ENCODE results near the gene GRID1.

GRID1 gene

DNA sequence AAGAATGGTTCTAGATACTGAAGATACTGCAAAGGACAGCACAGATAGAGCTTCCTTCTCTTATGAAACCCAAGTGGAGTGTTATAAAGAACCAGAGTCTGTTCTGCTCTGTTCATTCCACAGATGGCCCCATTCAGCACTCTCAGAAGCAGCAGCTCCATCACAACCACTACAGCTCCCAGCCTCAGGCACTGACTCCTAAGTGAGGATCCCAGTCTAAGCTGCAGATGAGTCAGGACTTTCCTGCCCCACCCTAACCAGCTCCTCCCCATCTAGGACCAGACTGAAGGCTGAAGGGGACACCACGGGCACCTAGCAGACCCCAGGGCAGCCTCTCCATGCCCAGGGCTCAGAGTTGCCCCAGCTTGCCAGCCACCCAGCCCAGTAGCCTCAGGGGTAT lies 379.8 kb downstream of the GRID1 start:
- TF ChIP-seq, protein P1, sequence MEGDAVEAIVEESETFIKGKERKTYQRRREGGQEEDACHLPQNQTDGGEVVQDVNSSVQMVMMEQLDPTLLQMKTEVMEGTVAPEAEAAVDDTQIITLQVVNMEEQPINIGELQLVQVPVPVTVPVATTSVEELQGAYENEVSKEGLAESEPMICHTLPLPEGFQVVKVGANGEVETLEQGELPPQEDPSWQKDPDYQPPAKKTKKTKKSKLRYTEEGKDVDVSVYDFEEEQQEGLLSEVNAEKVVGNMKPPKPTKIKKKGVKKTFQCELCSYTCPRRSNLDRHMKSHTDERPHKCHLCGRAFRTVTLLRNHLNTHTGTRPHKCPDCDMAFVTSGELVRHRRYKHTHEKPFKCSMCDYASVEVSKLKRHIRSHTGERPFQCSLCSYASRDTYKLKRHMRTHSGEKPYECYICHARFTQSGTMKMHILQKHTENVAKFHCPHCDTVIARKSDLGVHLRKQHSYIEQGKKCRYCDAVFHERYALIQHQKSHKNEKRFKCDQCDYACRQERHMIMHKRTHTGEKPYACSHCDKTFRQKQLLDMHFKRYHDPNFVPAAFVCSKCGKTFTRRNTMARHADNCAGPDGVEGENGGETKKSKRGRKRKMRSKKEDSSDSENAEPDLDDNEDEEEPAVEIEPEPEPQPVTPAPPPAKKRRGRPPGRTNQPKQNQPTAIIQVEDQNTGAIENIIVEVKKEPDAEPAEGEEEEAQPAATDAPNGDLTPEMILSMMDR (IDR thresholded peaks at IDR 0.05; ENCODE audit: unreplicated experiment in 3 of 3): no peak
- H3K9me3 Mint-ChIP-seq: no peaks in the 10 kb centered on the region
- no peaks in the 10 kb centered on the region for H3K4me1 Mint-ChIP-seq
- H3K4me3 Mint-ChIP-seq: no peak overlapping the region
- no peak overlapping the region for H3K27ac Mint-ChIP-seq
- peaks cover 2% of the 10 kb centered on the region for H3K27me3 Mint-ChIP-seq (ENCODE audit: low read depth)
- H3K36me3 Mint-ChIP-seq (ENCODE audit: low read depth): no peaks in the 10 kb centered on the region

DNA sequence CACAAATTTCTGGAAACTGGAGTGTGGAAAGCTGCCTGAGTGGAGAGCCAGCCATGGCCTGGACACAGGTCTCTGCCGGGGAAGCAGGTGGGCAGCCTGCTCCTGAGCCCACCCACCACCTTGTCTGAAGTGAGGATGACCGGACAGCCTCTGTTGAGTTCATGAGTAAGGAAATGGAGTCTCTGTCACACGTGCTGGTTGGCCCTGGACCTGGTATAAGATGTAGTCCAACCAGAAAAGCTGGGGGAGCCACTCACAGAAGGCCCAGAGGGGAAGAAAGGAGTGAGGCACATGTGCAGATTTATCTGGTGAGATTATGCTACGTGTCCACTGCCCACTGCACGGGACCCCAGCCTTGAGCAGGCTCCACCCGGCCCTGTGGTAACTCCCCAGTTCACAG lies 383.5 kb downstream of the GRID1 start:
- Mint-ChIP-seq H3K9me3 (no peaks in the 10 kb centered on the region), H3K4me1 (no peaks in the 10 kb centered on the region), H3K27me3 (ENCODE audit: low read depth) (peaks cover 9% of the 10 kb centered on the region), H3K36me3 (ENCODE audit: low read depth) (no peaks in the 10 kb centered on the region), H3K4me3 (no peak overlapping the region), H3K27ac (no peak overlapping the region)
- TF ChIP-seq, protein P1 (IDR thresholded peaks at IDR 0.05; ENCODE audit: unreplicated experiment in 3 of 3): no peak

DNA sequence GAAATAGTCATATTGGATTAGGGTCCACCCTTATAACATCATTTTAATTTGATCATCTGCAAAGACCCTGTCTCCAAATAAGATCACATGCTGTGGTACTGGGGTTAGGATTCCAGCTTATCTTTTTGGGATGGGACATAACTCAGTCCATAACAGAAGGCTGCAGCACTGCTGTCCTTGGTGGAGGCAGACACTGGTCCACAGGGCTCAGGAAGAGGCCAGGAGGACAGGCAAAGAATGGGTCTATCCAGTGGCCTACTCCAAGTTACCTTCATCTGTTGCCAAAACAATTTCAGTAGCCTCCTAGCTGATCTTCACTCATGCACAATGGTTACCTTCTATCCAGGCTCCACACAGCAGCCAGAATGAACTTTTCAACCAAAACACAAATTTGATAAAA lies 387.0 kb downstream of the GRID1 start:
- Mint-ChIP-seq H3K27me3 (ENCODE audit: low read depth) (peaks cover 9% of the 10 kb centered on the region), H3K9me3 (no peaks in the 10 kb centered on the region), H3K4me1 (no peaks in the 10 kb centered on the region), H3K36me3 (ENCODE audit: low read depth) (no peaks in the 10 kb centered on the region), H3K4me3 (no peak overlapping the region), H3K27ac (no peak overlapping the region)
- TF ChIP-seq, protein P1 (IDR thresholded peaks at IDR 0.05; ENCODE audit: unreplicated experiment in 3 of 3): no peak

DNA sequence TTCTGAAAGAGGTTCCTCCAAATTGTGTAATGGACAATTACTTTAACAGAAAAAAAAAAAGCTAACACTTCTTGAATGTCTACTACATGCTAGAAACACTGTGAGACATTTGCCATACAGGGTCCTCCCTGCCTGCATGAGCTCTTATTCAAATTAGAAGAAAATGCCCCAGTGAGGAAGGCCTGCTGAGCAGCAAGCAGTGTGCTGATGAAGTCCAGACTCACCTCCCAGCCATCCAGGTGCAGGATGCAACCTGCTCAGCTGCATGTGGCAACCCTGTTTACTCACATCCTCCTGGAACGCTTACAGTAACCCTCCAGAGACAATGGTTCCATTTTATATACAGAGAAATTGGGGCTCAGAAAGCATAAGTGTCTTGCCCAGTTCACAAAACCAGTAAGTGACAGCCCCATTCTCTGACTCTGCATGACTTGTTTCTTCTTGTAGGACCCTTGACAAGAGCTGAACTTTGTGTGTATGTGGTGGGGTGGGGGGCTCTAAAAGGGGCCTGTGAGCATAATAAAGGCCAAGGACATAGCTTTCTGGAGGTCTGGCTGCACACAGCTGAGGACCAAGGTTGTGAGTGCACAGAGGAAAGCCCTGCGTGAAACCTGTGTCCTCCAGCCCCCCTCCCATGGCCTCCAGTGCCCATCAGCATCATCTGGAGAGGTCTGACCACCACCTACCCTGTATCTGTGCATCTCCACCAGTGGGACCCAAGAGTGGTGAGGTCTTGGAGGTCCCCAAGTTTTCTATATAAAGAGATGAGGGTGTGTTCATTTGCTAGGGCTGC lies 387.8 kb downstream of the GRID1 start:
- Mint-ChIP-seq H3K4me3 (no peak overlapping the region), H3K9me3 (no peaks in the 10 kb centered on the region), H3K36me3 (ENCODE audit: low read depth) (no peaks in the 10 kb centered on the region), H3K27ac (no peak overlapping the region), H3K4me1 (no peaks in the 10 kb centered on the region), H3K27me3 (ENCODE audit: low read depth) (peaks cover 9% of the 10 kb centered on the region)
- TF ChIP-seq, protein P1 (IDR thresholded peaks at IDR 0.05; ENCODE audit: unreplicated experiment in 3 of 3): no peak

DNA sequence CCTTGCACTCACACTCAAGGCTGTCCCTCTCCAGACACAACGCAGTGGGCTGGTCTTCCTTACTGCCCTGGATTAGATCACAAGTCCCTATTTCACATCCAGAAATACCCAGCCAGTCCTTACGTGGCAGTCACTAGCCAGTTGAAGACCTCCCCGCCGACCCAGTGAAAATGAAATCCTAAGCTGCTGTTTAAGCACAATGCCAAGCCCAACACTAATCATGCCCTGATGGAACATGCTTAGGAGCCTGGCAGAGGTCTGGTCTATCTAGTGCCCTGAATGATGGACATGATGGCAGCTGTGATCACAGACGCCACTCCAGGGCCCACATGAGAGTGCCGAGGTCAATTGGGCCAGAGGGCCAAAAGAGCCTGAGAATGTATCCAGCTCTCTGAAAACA lies 389.0 kb downstream of the GRID1 start:
- Mint-ChIP-seq H3K9me3 (no peaks in the 10 kb centered on the region), H3K4me3 (no peak overlapping the region), H3K36me3 (ENCODE audit: low read depth) (no peaks in the 10 kb centered on the region), H3K27ac (no peak overlapping the region), H3K27me3 (ENCODE audit: low read depth) (peaks cover 9% of the 10 kb centered on the region), H3K4me1 (no peaks in the 10 kb centered on the region)
- TF ChIP-seq, protein P1 (IDR thresholded peaks at IDR 0.05; ENCODE audit: unreplicated experiment in 3 of 3): no peak

DNA sequence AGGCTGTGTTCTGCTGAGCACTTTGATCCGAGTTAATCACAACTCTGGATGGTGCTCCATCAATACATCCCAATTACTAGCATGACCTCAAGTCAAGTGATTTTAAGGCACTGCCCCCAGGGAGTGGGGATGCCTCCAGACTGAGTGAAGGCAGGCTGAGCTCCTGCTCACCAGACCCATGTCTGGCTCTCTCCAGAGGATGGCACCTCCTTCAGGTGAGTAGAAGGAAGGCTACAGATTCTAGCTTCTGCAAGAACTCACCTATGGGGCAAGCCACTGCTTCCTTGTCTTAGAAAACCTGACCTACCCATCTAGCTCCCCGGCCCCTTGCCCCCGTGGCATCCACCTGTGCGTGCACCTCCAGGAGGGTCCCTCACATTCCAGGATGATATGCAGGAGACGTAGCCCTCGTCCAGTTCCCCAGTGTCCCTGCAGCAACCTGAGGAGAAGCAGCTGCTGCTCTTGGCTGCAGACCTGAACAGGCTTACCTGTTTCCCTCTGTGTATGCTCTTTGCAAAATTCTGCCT lies 390.3 kb downstream of the GRID1 start:
- H3K4me1 Mint-ChIP-seq: no peaks in the 10 kb centered on the region
- peaks cover 5% of the 10 kb centered on the region for H3K27me3 Mint-ChIP-seq (ENCODE audit: low read depth)
- no peak overlapping the region for H3K4me3 Mint-ChIP-seq
- H3K9me3 Mint-ChIP-seq: peaks cover 2% of the 10 kb centered on the region
- TF ChIP-seq, protein P1 (IDR thresholded peaks at IDR 0.05; ENCODE audit: unreplicated experiment in 3 of 3): no peak
- no peaks in the 10 kb centered on the region for H3K36me3 Mint-ChIP-seq (ENCODE audit: low read depth)
- no peak overlapping the region for H3K27ac Mint-ChIP-seq

All from nephron (organoid).